ENCODE results near the gene ENTHD1.
A peak's percentile ranks its signal among the peaks of the same experiment; 100 is the strongest.

Gene ENTHD1

GRCh38 chr22:39915295-39915726, 21.8 kb upstream of the ENTHD1 start:
- Histone ChIP-seq H3K9me3 (ENCODE audit: control insufficient read depth, insufficient read depth, low read depth, low read length) (no peaks in the 10 kb centered on the region), H3K4me3 (ENCODE audit: low read depth, low read length) (no peak overlapping the region), H3K27ac (ENCODE audit: extremely low read depth, low read depth, low read length) (no peak overlapping the region), H3K4me1 (ENCODE audit: control insufficient read depth, insufficient read depth, low read length) (no peaks in the 10 kb centered on the region), H3K36me3 (ENCODE audit: control insufficient read depth in 2 of 2, insufficient read depth in 1 of 2, low read length in 2 of 2) (no peaks in the 10 kb centered on the region)
- TF ChIP-seq ZNF48 (tag by site-specific recombination; IDR thresholded peaks at IDR 0.05) (no peak), HOXC10 (CRISPR knock-in tag; IDR thresholded peaks at IDR 0.05) (no peak), ZNF140 (tag by site-specific recombination; IDR thresholded peaks at IDR 0.05) (no peak), KLF1 (tag by site-specific recombination; IDR thresholded peaks at IDR 0.05) (peak; percentile 37; the same call in 1 of the 2 replicates)
- ChIA-PET CTCF (interaction anchor here (0.7 to 2.3 kb wide), 3 partner anchors 109 to 778 kb away, joined by 3 to 8 read pairs (median 3); no protein-coding TSS in a partner anchor), POLR2A (no interaction called here)

- no peaks in the 10 kb centered on the region for H3K4me1 ChIP-seq (ENCODE audit: control insufficient read depth, insufficient read depth, low read length)
- ChIA-PET POLR2A (no interaction called here), CTCF (interaction anchor here (1.0 kb wide), 1 partner anchor 8 kb away, joined by 4 read pairs; no protein-coding TSS in a partner anchor)
- H3K4me3 ChIP-seq (ENCODE audit: low read depth, low read length) = no peak overlapping the region
- H3K36me3 ChIP-seq (ENCODE audit: control insufficient read depth in 2 of 2, insufficient read depth in 1 of 2, low read length in 2 of 2) = no peaks in the 10 kb centered on the region
- TF ChIP-seq GFI1B (tag by site-specific recombination; IDR thresholded peaks at IDR 0.05) (no peak), GLI2 (tag by site-specific recombination; IDR thresholded peaks at IDR 0.05; ENCODE audit: borderline replicate concordance, low read depth) (no peak), ZNF521 (tag by site-specific recombination; IDR thresholded peaks at IDR 0.05) (no peak)
- no peaks in the 10 kb centered on the region for H3K9me3 ChIP-seq (ENCODE audit: control insufficient read depth, insufficient read depth, low read depth, low read length)
- no peak overlapping the region for H3K27ac ChIP-seq (ENCODE audit: extremely low read depth, low read depth, low read length)
Measured at GRCh38 chr22:39914584-39914983, 21.0 kb upstream of the ENTHD1 start.

GRCh38 chr22:39913886-39914285, 20.3 kb upstream of the ENTHD1 start:
- Histone ChIP-seq H3K4me3 (ENCODE audit: low read depth, low read length) (no peak overlapping the region), H3K27ac (ENCODE audit: extremely low read depth, low read depth, low read length) (no peak overlapping the region), H3K9me3 (ENCODE audit: control insufficient read depth, insufficient read depth, low read depth, low read length) (no peaks in the 10 kb centered on the region), H3K4me1 (ENCODE audit: control insufficient read depth, insufficient read depth, low read length) (no peaks in the 10 kb centered on the region), H3K36me3 (ENCODE audit: control insufficient read depth in 2 of 2, insufficient read depth in 1 of 2, low read length in 2 of 2) (no peaks in the 10 kb centered on the region)
- ChIA-PET POLR2A (no interaction called here), CTCF (interaction anchor here (1.0 kb wide), 1 partner anchor 9 kb away, joined by 4 read pairs; no protein-coding TSS in a partner anchor)
- TF ChIP-seq ZBTB10 (tag by site-specific recombination; IDR thresholded peaks at IDR 0.05) (no peak), PRDM6 (tag by site-specific recombination; IDR thresholded peaks at IDR 0.05) (peak; percentile 40), ZXDB (tag by site-specific recombination; IDR thresholded peaks at IDR 0.05) (no peak), FEZF1 (tag by site-specific recombination; IDR thresholded peaks at IDR 0.05) (peak; percentile 16; the same call in 1 of the 2 replicates), ZNF580 (tag by site-specific recombination; IDR thresholded peaks at IDR 0.05) (no peak), REST (tag by site-specific recombination; IDR thresholded peaks at IDR 0.05) (no peak)
